T-helper 1 cell (primary cell): ENCODE data around the gene SDCCAG8.

Experiments used
- DNase-seq, 5 donors: peaks; one replicate each; pipeline ENCODE4 v3.0.0-alpha.2; 2012 to 2020

The SDCCAG8 gene

GRCh38 chr1:243428084-243428483 is 172.2 kb downstream of the SDCCAG8 start:
- DNase-seq, result no peak

- DNase-seq, result no peak
Measured at GRCh38 chr1:243428617-243429342, 172.9 kb downstream of the SDCCAG8 start.

- no peak for DNase-seq
Measured at GRCh38 chr1:243431591-243431990, 175.8 kb downstream of the SDCCAG8 start.

GRCh38 chr1:243432136-243432535 is 176.3 kb downstream of the SDCCAG8 start:
- no peak for DNase-seq

- DNase-seq, result peak in 1 of 5 donors; percentile 36
Measured at GRCh38 chr1:243433737-243434370, 178.0 kb downstream of the SDCCAG8 start.

- DNase-seq, result no peak
Measured at GRCh38 chr1:243434594-243434993, 178.8 kb downstream of the SDCCAG8 start.

- no peak for DNase-seq
Measured at GRCh38 chr1:243435836-243436235, 180.0 kb downstream of the SDCCAG8 start.

- DNase-seq, result no peak
Measured at GRCh38 chr1:243438146-243438545, 182.3 kb downstream of the SDCCAG8 start.

GRCh38 chr1:243438815-243439214 is 183.0 kb downstream of the SDCCAG8 start:
- no peak for DNase-seq

GRCh38 chr1:243440406-243440805 is 184.6 kb downstream of the SDCCAG8 start:
- DNase-seq, result no peak

- DNase-seq, result no peak
Measured at GRCh38 chr1:243441601-243442000, 185.8 kb downstream of the SDCCAG8 start.

- no peak for DNase-seq
Measured at GRCh38 chr1:243443557-243443956, 187.7 kb downstream of the SDCCAG8 start.

- peak in 1 of 5 donors; percentile 18 for DNase-seq
Measured at GRCh38 chr1:243447347-243447746, 191.5 kb downstream of the SDCCAG8 start.

GRCh38 chr1:243447844-243448243 is 192.0 kb downstream of the SDCCAG8 start:
- no peak for DNase-seq

- no peak for DNase-seq
Measured at GRCh38 chr1:243449373-243449772, 193.5 kb downstream of the SDCCAG8 start.

GRCh38 chr1:243452092-243452491 is 196.3 kb downstream of the SDCCAG8 start:
- no peak for DNase-seq

- no peak for DNase-seq
Measured at GRCh38 chr1:243454328-243454997, 198.6 kb downstream of the SDCCAG8 start.

- no peak for DNase-seq
Measured at GRCh38 chr1:243455760-243456651, 200.2 kb downstream of the SDCCAG8 start.

- no peak for DNase-seq
Measured at GRCh38 chr1:243457363-243457982, 201.6 kb downstream of the SDCCAG8 start.

GRCh38 chr1:243459059-243459458 is 203.2 kb downstream of the SDCCAG8 start:
- no peak for DNase-seq

- no peak for DNase-seq
Measured at GRCh38 chr1:243461700-243462099, 205.9 kb downstream of the SDCCAG8 start.
